ENCODE data around the gene MLLT3. TPM values are rescaled to one million over a fixed set of nuclear protein-coding genes. Genes with fewer than 3 reads are reported as not detected.

The MLLT3 gene
- total and polyA plus RNA-seq, 4 donors: 22.0 to 42.3 (median 31.1) TPM

DNA sequence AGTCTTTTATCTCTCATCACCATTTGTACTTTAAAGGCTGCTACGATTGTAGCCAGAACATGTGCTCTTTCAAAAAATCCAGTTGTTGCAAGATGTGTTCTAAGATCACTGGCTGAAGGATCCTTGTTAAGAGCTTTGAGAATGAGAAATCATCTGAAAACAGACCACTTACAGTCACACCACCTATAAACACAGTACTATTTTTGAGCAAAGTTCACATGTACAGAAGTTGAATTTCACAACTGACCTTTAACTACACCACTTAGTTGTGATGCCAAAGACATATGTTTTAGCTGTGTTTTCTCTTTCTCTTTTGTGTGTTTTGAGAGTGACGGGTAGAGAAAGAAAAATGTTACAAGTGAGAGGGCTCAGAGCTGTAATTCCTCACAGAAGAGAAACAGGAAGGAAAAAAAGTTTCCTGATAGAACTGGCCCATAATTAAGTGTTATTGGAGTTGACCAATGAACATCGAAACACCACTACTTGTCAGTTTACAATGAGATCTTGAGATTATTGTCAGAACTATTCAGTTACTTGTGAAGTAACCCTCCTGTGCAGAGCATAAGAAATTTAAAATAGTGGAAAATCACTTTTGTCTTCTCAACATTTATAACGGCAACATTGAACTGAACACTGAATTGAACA is 245.4 kb downstream of the MLLT3 start:
- H3K4me3 ChIP-seq (ENCODE audit: low read depth, low read length): no peak overlapping the region
- no peak overlapping the region for H3K27ac ChIP-seq (ENCODE audit: low read depth, low read length)
- no peaks in the 10 kb centered on the region for H3K36me3 ChIP-seq (ENCODE audit: control insufficient read depth, insufficient read depth, low read length)
- H3K27me3 ChIP-seq (ENCODE audit: control insufficient read depth, insufficient read depth, low read length): no peaks in the 10 kb centered on the region
- no CpG with 5 or more reads among the region's 4 CpGs for WGBS (ENCODE audit: insufficient coverage)
- H3K9me3 ChIP-seq (ENCODE audit: control insufficient read depth, insufficient read depth, low read length): no peaks in the 10 kb centered on the region
- DNase-seq (ENCODE audit: low read depth in 4 of 6, low spot score in 6 of 6): no peak
- no peaks in the 10 kb centered on the region for H3K4me1 ChIP-seq (ENCODE audit: control insufficient read depth, insufficient read depth, low read length)

DNA sequence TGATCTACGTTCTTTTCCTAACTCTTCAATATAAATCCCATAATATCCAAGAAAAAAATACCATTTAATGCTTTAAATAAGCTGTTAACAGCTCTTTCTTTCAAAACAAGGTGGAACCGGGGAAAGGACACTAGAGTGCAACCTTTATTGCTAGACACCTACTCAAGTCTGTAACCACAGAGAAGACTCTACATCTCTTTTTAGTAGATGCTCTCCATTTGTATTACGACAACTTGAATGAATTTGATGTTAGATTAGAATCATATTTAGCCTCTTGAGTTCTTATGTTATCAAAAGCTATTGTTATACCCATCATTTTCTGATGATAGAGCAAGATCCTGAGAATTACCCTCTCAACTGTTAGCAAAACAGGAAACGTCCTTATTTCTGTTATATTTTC is 246.3 kb downstream of the MLLT3 start:
- Histone ChIP-seq H3K4me1 (ENCODE audit: control insufficient read depth, insufficient read depth, low read length) (no peaks in the 10 kb centered on the region), H3K27ac (ENCODE audit: low read depth, low read length) (no peak overlapping the region), H3K27me3 (ENCODE audit: control insufficient read depth, insufficient read depth, low read length) (no peaks in the 10 kb centered on the region), H3K9me3 (ENCODE audit: control insufficient read depth, insufficient read depth, low read length) (no peaks in the 10 kb centered on the region), H3K36me3 (ENCODE audit: control insufficient read depth, insufficient read depth, low read length) (no peaks in the 10 kb centered on the region), H3K4me3 (ENCODE audit: low read depth, low read length) (no peak overlapping the region)
- 100% methylated on average over 1 of the region's 4 CpGs for WGBS (ENCODE audit: insufficient coverage)
- DNase-seq (ENCODE audit: low read depth in 4 of 6, low spot score in 6 of 6): no peak

DNA sequence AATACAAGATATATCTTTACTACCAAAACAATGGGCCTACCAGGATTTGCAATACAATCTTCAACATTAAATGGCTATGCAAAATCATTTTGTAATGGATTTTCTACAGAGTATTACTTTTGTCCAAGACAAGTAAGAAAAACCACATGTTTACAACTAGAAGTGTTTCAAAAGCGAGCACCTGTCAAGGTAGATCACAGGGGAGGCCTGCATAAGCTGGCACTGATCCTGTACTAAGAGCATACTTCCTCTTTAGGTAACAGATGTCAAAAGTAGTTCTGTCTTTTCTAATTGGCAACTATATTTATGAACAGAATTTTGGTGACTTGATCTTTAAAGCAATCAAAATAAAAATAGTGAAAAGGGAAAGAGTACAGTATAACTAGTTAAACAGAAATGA is 249.0 kb downstream of the MLLT3 start:
- H3K27me3 ChIP-seq (ENCODE audit: control insufficient read depth, insufficient read depth, low read length): no peaks in the 10 kb centered on the region
- no peak for DNase-seq (ENCODE audit: low read depth in 4 of 6, low spot score in 6 of 6)
- no peak overlapping the region for H3K27ac ChIP-seq (ENCODE audit: low read depth, low read length)
- H3K4me1 ChIP-seq (ENCODE audit: control insufficient read depth, insufficient read depth, low read length): no peaks in the 10 kb centered on the region
- H3K36me3 ChIP-seq (ENCODE audit: control insufficient read depth, insufficient read depth, low read length): no peaks in the 10 kb centered on the region
- H3K9me3 ChIP-seq (ENCODE audit: control insufficient read depth, insufficient read depth, low read length): no peaks in the 10 kb centered on the region
- WGBS (ENCODE audit: insufficient coverage): no CpG with 5 or more reads among the region's 1 CpG
- H3K4me3 ChIP-seq (ENCODE audit: low read depth, low read length): no peak overlapping the region

DNA sequence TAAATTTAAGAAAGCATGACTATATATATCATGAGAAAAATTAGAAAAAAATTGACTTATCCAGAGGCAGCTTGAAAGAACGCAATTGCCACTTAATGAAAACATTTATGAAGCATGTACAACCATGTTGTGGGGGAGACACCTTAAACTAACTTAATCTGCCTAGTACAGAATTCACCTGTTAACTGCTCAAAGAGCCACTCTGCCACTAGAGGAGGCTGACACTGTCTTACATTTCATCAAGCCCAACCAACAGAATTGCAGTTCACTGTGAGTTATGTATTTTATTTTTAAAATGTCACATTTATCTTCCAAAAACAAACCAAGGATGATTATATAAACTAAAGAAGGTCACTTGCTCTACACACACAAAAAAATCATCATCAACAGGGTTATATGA is 252.9 kb downstream of the MLLT3 start:
- Histone ChIP-seq H3K36me3 (ENCODE audit: control insufficient read depth, insufficient read depth, low read length) (no peaks in the 10 kb centered on the region), H3K4me3 (ENCODE audit: low read depth, low read length) (no peak overlapping the region), H3K4me1 (ENCODE audit: control insufficient read depth, insufficient read depth, low read length) (no peaks in the 10 kb centered on the region), H3K9me3 (ENCODE audit: control insufficient read depth, insufficient read depth, low read length) (no peaks in the 10 kb centered on the region), H3K27ac (ENCODE audit: low read depth, low read length) (no peak overlapping the region), H3K27me3 (ENCODE audit: control insufficient read depth, insufficient read depth, low read length) (no peaks in the 10 kb centered on the region)
- DNase-seq (ENCODE audit: low read depth in 4 of 6, low spot score in 6 of 6): no peak
- WGBS (ENCODE audit: insufficient coverage): no CpG with 5 or more reads among the region's 1 CpG

DNA sequence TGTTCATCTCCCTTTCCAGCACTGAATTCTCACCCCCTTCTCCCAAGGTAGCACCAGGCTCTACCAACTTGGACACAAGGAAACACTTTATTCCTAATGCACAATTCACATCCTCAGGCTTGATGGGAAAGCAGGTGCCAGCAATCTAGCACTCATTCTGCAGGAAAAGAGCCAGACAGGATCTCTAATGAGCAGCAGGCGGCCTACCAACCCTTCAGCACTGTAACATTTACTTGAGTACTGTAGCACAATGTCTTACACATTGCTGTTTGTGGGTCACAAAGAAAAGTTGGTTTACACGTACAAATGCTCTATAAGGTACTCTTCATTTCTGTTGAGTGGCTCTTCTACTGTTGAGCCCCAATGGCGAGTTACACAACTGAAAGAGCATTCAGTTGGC is 254.4 kb downstream of the MLLT3 start:
- Histone ChIP-seq H3K4me1 (ENCODE audit: control insufficient read depth, insufficient read depth, low read length) (no peaks in the 10 kb centered on the region), H3K27ac (ENCODE audit: low read depth, low read length) (no peak overlapping the region), H3K4me3 (ENCODE audit: low read depth, low read length) (no peak overlapping the region), H3K9me3 (ENCODE audit: control insufficient read depth, insufficient read depth, low read length) (no peaks in the 10 kb centered on the region), H3K27me3 (ENCODE audit: control insufficient read depth, insufficient read depth, low read length) (no peaks in the 10 kb centered on the region), H3K36me3 (ENCODE audit: control insufficient read depth, insufficient read depth, low read length) (no peaks in the 10 kb centered on the region)
- peak in 1 of 6 donors; percentile 52 for DNase-seq (ENCODE audit: low read depth in 4 of 6, low spot score in 6 of 6)
- WGBS (ENCODE audit: insufficient coverage): 85% methylated on average over 2 of the region's 3 CpGs

DNA sequence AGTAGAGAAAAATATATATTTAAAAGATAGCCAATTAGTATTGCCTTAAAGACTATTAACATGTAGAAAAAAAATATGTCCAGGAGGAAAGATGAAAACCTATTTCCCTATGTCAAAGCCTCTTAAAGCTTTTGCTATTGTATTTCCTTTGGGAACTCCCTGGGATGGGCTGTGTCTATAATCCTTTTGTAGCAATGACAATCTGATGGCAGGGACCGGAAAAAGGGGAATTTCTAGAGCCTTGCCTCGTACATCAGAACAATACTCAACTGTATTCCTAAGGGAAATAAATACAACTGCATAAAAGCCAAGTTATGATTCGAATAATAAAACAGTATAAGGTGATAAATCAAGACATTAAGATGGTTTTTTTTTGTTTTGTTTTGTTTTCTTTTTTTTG is 257.3 kb downstream of the MLLT3 start:
- Histone ChIP-seq H3K4me1 (ENCODE audit: control insufficient read depth, insufficient read depth, low read length) (no peaks in the 10 kb centered on the region), H3K27ac (ENCODE audit: low read depth, low read length) (no peak overlapping the region)
- WGBS (ENCODE audit: insufficient coverage): no CpG with 5 or more reads among the region's 3 CpGs

DNA sequence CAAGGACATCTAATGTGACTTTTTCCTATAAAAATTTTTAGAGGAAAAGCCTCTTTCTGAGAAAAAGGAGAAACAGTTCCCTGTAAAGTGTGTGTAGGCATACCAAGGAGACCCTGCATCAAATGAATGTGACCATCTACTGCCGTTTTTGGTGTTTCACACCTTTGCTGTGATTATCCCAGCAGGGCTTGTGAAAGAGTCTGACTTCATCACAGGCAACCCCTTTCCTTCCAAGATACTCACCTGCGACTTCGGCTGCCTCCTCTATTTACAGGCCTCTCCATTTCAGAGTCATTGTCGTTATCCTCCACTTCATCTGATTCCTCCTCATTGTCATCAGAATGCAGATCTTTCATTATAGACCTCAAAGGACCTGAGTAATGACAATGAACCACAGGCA is 259.1 kb downstream of the MLLT3 start:
- H3K27ac ChIP-seq (ENCODE audit: low read depth, low read length): no peak overlapping the region
- H3K4me3 ChIP-seq (ENCODE audit: low read depth, low read length): no peak overlapping the region
- DNase-seq (ENCODE audit: low read depth in 4 of 6, low spot score in 6 of 6): no peak
- no peaks in the 10 kb centered on the region for H3K4me1 ChIP-seq (ENCODE audit: control insufficient read depth, insufficient read depth, low read length)
- 57% methylated on average over 4 of the region's 4 CpGs for WGBS (ENCODE audit: insufficient coverage)
- H3K36me3 ChIP-seq (ENCODE audit: control insufficient read depth, insufficient read depth, low read length): no peaks in the 10 kb centered on the region
- H3K9me3 ChIP-seq (ENCODE audit: control insufficient read depth, insufficient read depth, low read length): no peaks in the 10 kb centered on the region
- no peaks in the 10 kb centered on the region for H3K27me3 ChIP-seq (ENCODE audit: control insufficient read depth, insufficient read depth, low read length)

More for the DNA sequence above, 257.3 kb downstream of the MLLT3 start:
- Histone ChIP-seq H3K9me3 (ENCODE audit: control insufficient read depth, insufficient read depth, low read length) (no peaks in the 10 kb centered on the region), H3K4me3 (ENCODE audit: low read depth, low read length) (no peak overlapping the region), H3K36me3 (ENCODE audit: control insufficient read depth, insufficient read depth, low read length) (no peaks in the 10 kb centered on the region), H3K27me3 (ENCODE audit: control insufficient read depth, insufficient read depth, low read length) (no peaks in the 10 kb centered on the region)
- no peak for DNase-seq (ENCODE audit: low read depth in 4 of 6, low spot score in 6 of 6)

DNA sequence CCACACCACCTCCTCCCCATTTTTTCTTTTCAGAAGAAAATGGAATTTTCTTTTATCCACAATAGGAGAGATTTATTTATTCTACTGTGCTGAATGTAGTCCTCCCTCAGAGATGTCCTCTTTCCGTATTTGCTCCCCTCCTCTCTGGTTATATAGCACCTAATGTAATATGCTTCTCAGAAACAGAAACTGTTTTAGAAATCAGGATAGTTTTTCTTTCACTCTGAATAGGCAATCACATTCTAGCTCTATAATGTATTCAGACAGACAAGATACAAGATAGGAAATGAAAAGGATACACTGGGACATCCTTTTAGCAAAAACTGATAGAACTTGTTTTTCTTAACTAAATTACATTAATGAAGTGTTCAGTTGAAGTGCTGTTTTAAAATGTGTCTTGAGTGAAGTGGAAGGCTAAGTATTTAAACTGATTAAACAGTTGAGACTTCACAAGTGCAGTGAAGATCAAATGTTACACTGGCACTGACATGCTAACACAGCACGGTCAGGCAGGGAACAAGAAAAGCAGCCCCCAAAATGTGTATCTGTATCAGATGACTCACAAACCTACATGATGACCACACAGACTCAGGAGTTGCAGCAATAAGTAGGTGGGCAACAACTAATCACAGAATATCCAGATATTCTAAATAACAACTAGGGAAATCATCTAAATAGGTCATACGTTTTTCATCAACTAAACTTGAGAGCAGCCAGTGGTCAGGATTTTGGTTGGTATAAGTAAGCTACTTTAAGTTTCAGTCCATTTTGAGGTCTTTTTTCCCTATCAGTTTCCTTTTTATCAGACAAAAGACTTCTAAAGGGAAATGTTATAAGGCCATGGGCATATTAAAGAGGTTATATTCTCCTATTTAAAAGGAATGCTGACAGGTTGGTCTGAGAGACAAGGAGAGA is 260.4 kb downstream of the MLLT3 start:
- H3K9me3 ChIP-seq (ENCODE audit: control insufficient read depth, insufficient read depth, low read length): no peaks in the 10 kb centered on the region
- H3K4me3 ChIP-seq (ENCODE audit: low read depth, low read length): no peak overlapping the region
- no peaks in the 10 kb centered on the region for H3K4me1 ChIP-seq (ENCODE audit: control insufficient read depth, insufficient read depth, low read length)
- no peak for DNase-seq (ENCODE audit: low read depth in 4 of 6, low spot score in 6 of 6)
- H3K27me3 ChIP-seq (ENCODE audit: control insufficient read depth, insufficient read depth, low read length): no peaks in the 10 kb centered on the region
- no peaks in the 10 kb centered on the region for H3K36me3 ChIP-seq (ENCODE audit: control insufficient read depth, insufficient read depth, low read length)
- no CpG with 5 or more reads among the region's 3 CpGs for WGBS (ENCODE audit: insufficient coverage)
- no peak overlapping the region for H3K27ac ChIP-seq (ENCODE audit: low read depth, low read length)

DNA sequence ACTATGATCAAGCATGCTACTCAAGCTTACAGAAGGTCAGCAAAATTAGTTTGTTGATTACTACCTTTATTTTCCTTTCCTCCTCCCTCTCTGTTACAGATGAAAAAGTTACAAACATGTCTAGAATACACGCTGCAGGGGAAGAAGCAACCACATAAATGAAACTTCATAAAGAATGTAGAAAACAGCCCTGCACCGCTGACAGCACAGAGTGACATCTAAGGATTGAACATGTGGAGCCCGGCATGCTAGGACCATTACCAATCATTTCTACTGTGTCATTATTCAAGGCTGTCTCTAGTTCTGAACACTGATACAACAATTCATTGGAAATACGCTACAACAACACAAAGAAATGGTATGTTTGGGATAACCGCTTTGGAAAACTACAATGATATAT is 261.1 kb downstream of the MLLT3 start:
- Histone ChIP-seq H3K4me3 (ENCODE audit: low read depth, low read length) (no peak overlapping the region), H3K36me3 (ENCODE audit: control insufficient read depth, insufficient read depth, low read length) (no peaks in the 10 kb centered on the region), H3K9me3 (ENCODE audit: control insufficient read depth, insufficient read depth, low read length) (no peaks in the 10 kb centered on the region), H3K4me1 (ENCODE audit: control insufficient read depth, insufficient read depth, low read length) (no peaks in the 10 kb centered on the region), H3K27me3 (ENCODE audit: control insufficient read depth, insufficient read depth, low read length) (no peaks in the 10 kb centered on the region), H3K27ac (ENCODE audit: low read depth, low read length) (no peak overlapping the region)
- WGBS (ENCODE audit: insufficient coverage): 93% methylated on average over 3 of the region's 5 CpGs
- no peak for DNase-seq (ENCODE audit: low read depth in 4 of 6, low spot score in 6 of 6)

DNA sequence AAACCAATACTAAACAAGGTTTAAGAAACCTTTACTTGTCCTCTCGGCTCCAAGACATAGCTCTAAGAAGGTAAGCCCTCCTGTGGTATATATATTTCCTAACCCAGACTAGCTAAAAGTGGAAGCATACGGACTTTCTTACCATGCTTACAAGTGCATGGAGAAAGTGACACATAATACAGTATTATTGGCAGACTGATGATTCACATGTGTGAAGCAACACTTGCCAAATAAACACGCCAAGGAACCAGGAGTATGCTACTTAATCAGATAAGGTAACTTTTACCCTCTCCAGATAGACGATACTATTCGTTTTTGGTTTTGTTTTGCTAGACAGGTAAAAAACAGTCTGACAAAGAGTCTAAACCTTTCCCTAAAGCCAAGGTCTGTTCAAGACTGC is 264.1 kb downstream of the MLLT3 start:
- no peak for DNase-seq (ENCODE audit: low read depth in 4 of 6, low spot score in 6 of 6)
- H3K27me3 ChIP-seq (ENCODE audit: control insufficient read depth, insufficient read depth, low read length): no peaks in the 10 kb centered on the region
- H3K4me1 ChIP-seq (ENCODE audit: control insufficient read depth, insufficient read depth, low read length): no peaks in the 10 kb centered on the region
- no peak overlapping the region for H3K4me3 ChIP-seq (ENCODE audit: low read depth, low read length)
- no CpG with 5 or more reads among the region's 5 CpGs for WGBS (ENCODE audit: insufficient coverage)
- H3K27ac ChIP-seq (ENCODE audit: low read depth, low read length): no peak overlapping the region
- H3K9me3 ChIP-seq (ENCODE audit: control insufficient read depth, insufficient read depth, low read length): no peaks in the 10 kb centered on the region
- no peaks in the 10 kb centered on the region for H3K36me3 ChIP-seq (ENCODE audit: control insufficient read depth, insufficient read depth, low read length)

All from spinal cord (tissue), 10 donors.